ENCODE data around the gene UBE2E2. TPM values are rescaled to one million over a fixed set of nuclear protein-coding genes. Genes with fewer than 3 reads are reported as not detected.

Gene UBE2E2
- total and polyA plus RNA-seq, 2 donors (not counting 1 experiment from before 2014, with no cell fraction given) = 16.0 to 45.0 TPM

DNA sequence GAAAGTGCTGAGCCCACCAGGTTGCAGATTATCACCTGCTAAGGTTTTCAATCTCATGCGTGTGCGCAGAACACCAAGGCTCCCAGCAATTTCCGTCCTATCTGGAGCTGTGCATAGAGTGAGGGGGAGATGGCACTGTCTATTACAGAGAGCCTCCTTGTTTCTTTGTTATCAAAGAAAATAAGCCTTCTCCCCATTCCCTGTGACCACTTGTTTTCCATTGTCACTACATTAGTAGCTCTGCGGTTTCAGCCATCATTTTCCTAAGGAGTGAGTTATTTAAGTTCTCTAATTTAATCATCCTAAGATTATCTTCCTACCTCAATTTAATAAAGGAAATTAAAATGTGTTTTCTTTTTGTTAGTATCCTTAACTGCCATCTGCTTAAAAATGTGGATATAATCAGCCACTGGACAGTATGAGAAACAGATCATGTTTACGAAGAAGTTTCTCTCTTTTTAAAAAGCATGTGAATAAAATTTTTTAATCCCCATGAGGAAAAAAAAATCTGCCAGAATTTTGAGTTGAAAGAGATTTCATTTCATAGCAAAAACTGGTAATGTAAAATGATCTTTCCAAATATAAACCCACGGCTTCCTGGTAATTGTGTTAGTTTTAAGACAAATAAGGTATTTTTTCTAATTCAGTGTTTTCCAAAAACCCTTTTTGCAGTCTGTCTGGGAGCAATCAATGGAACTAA is 430.3 kb downstream of the UBE2E2 start:
- Histone ChIP-seq H3K4me3 (ENCODE audit: control extremely low read depth in 1 of 5, extremely low read depth in 1 of 5, insufficient read depth in 1 of 5, low read depth in 2 of 5, low read length in 4 of 5) (no peak overlapping the region), H2AFZ (ENCODE audit: insufficient read depth, low read depth, low read length, poor library complexity, severe bottlenecking) (no peak overlapping the region), H3K27ac (ENCODE audit: low read length in 2 of 2) (no peak overlapping the region), H3K79me2 (ENCODE audit: control insufficient read depth, insufficient read depth, low read length) (no peaks in the 10 kb centered on the region), H3K9ac (ENCODE audit: low read length) (no peak overlapping the region), H3K4me1 (ENCODE audit: control insufficient read depth in 2 of 2, insufficient read depth in 2 of 2, low read length in 2 of 2) (no peaks in the 10 kb centered on the region), H3K27me3 (replicated peaks in 1 of 4; ENCODE audit: control extremely low read depth in 1 of 4, control insufficient read depth in 3 of 4, insufficient read depth in 4 of 4, low read length in 3 of 4) (no peaks in the 10 kb centered on the region), H4K20me1 (ENCODE audit: control insufficient read depth, insufficient read depth, low read length, poor library complexity, severe bottlenecking) (no peaks in the 10 kb centered on the region), H3K4me2 (replicated peaks; ENCODE audit: low read depth, low read length, poor library complexity, severe bottlenecking) (no peak overlapping the region), H3K36me3 (replicated peaks in 1 of 2; ENCODE audit: control extremely low read depth in 1 of 2, control insufficient read depth in 1 of 2, extremely low read depth in 1 of 2, insufficient read depth in 2 of 2, low read length in 1 of 2) (no peaks in the 10 kb centered on the region), H3K9me3 (ENCODE audit: control extremely low read depth in 1 of 3, control insufficient read depth in 2 of 3, insufficient read depth in 1 of 3, low read length in 2 of 3) (peaks cover 0 to 3% (median 0%) of the 10 kb centered on the region in 3 donors)
- Mint-ChIP-seq H3K9me3 (ENCODE audit: insufficient read depth) (no peaks in the 10 kb centered on the region), H3K4me1 (no peaks in the 10 kb centered on the region), H3K27ac (no peak overlapping the region), H3K4me3 (no peak overlapping the region), H3K27me3 (no peaks in the 10 kb centered on the region)
- POLR2A ChIA-PET = no interaction called here
- no peak for DNase-seq
- TF ChIP-seq CTCF (IDR thresholded peaks at IDR 0.05) (no peak), EZH2 (IDR thresholded peaks at IDR 0.05; ENCODE audit: borderline replicate concordance, insufficient read depth, low read depth, low read length, poor library complexity, severe bottlenecking) (no peak)
- no peak for ATAC-seq (ENCODE audit: low read depth)
- no CpG with 5 or more reads among the region's 6 CpGs for WGBS (ENCODE audit: insufficient coverage)
- intact Hi-C loops (cut with micrococcal nuclease) = no loop called here
- CTCF ChIA-PET = no interaction called here

DNA sequence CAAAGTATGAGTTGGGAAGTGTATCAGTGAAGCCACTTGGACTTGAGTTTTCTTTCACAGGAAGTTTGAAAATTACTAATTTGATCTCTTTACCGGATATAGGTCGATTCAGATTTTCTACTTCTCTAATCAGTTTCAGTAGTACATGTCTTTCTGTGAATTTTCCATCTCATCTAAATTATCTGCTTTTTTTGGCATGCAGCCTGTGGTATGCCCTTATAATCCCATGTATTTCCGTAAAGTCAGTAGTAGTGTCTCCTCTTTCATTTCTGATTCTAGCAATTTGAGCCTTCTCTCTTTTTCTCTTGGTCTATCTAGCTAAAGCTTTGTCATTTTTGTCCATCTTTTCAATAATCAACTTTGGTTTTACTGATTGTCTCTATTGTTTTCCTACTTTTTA is 434.2 kb downstream of the UBE2E2 start:
- Mint-ChIP-seq H3K27me3 (no peaks in the 10 kb centered on the region), H3K27ac (no peak overlapping the region), H3K4me1 (no peaks in the 10 kb centered on the region), H3K9me3 (ENCODE audit: insufficient read depth) (no peaks in the 10 kb centered on the region), H3K4me3 (no peak overlapping the region)
- H3K27ac ChIP-seq (ENCODE audit: low read length in 2 of 2) = no peak overlapping the region
- H3K27me3 ChIP-seq (replicated peaks in 1 of 4; ENCODE audit: control extremely low read depth in 1 of 4, control insufficient read depth in 3 of 4, insufficient read depth in 4 of 4, low read length in 3 of 4) = no peaks in the 10 kb centered on the region
- no peak for DNase-seq
- no peak overlapping the region for H3K9ac ChIP-seq (ENCODE audit: low read length)
- no peaks in the 10 kb centered on the region for H3K79me2 ChIP-seq (ENCODE audit: control insufficient read depth, insufficient read depth, low read length)
- no peak for ATAC-seq (ENCODE audit: low read depth)
- H3K36me3 ChIP-seq (replicated peaks in 1 of 2; ENCODE audit: control extremely low read depth in 1 of 2, control insufficient read depth in 1 of 2, extremely low read depth in 1 of 2, insufficient read depth in 2 of 2, low read length in 1 of 2) = no peaks in the 10 kb centered on the region
- peaks cover 0 to 3% (median 0%) of the 10 kb centered on the region in 3 donors for H3K9me3 ChIP-seq (ENCODE audit: control extremely low read depth in 1 of 3, control insufficient read depth in 2 of 3, insufficient read depth in 1 of 3, low read length in 2 of 3)
- POLR2A ChIA-PET = no interaction called here
- H3K4me2 ChIP-seq (replicated peaks; ENCODE audit: low read depth, low read length, poor library complexity, severe bottlenecking) = no peak overlapping the region
- H3K4me3 ChIP-seq (ENCODE audit: control extremely low read depth in 1 of 5, extremely low read depth in 1 of 5, insufficient read depth in 1 of 5, low read depth in 2 of 5, low read length in 4 of 5) = no peak overlapping the region
- intact Hi-C loops (cut with micrococcal nuclease) = no loop called here
- H2AFZ ChIP-seq (ENCODE audit: insufficient read depth, low read depth, low read length, poor library complexity, severe bottlenecking) = no peak overlapping the region
- no peaks in the 10 kb centered on the region for H3K4me1 ChIP-seq (ENCODE audit: control insufficient read depth in 2 of 2, insufficient read depth in 2 of 2, low read length in 2 of 2)
- no peaks in the 10 kb centered on the region for H4K20me1 ChIP-seq (ENCODE audit: control insufficient read depth, insufficient read depth, low read length, poor library complexity, severe bottlenecking)
- TF ChIP-seq CTCF (IDR thresholded peaks at IDR 0.05) (no peak), EZH2 (IDR thresholded peaks at IDR 0.05; ENCODE audit: borderline replicate concordance, insufficient read depth, low read depth, low read length, poor library complexity, severe bottlenecking) (no peak)
- WGBS (ENCODE audit: insufficient coverage) = 100% methylated on average over 1 of the region's 3 CpGs
- CTCF ChIA-PET = interaction anchor here (0.7 kb wide), 1 partner anchor 22 kb away, joined by 3 read pairs; no protein-coding TSS in a partner anchor

Data from B cell (primary cell).